ENCODE measurements around the gene ABTB1. TPM values are rescaled to one million over a fixed set of nuclear protein-coding genes. Genes with fewer than 3 reads are reported as not detected.

Gene ABTB1
- total and polyA plus RNA-seq, 9 of the 15 experiments (the other 6 are each of a cell fraction or from before 2014, with no cell fraction given) = 0.04 to 2.3 (median 0.55) TPM; not detected in 1

DNA sequence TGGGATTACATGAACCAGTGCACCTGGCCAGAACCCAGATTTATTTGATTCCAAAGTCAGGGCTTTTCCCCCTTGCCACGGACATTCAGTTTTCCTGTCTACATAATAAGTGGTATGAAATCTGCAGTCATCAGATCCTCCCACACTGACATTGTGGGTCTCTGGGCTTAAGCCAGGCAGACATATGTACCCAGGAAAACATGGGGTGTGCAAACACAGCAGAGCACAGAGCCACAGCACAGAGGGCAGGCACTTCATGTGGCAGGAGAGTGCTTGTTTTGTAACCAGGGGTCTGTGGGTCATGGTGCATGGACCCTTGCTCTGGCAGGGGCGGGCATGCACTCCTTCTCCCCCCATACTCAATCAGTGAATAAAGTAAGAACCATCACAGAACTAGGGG lies 6.1 kb upstream of the ABTB1 start:
- no peaks in the 10 kb centered on the region for H4K20me1 ChIP-seq (replicated peaks; ENCODE audit: control insufficient read depth, insufficient read depth, low read length)
- H3K27ac ChIP-seq (ENCODE audit: extremely low read depth, low read depth, low read length) = no peak overlapping the region
- peaks cover 32% of the 10 kb centered on the region; the same call in 1 of the 3 replicates for H3K36me3 ChIP-seq (ENCODE audit: control insufficient read depth, insufficient read depth, low read length)
- CTCF ChIA-PET (ENCODE audit: low intra/inter-chr PET ratio) = no interaction called here
- no peak overlapping the region for H3K9ac ChIP-seq (ENCODE audit: insufficient read depth in 1 of 2, low read depth in 2 of 2, low read length in 2 of 2)
- 72% methylated on average over 2 of the region's 2 CpGs for WGBS (ENCODE audit: insufficient coverage, low coverage, missing lambda C conversion rate)
- ATAC-seq (no peak), FAIRE-seq (no peak), DNase-seq (ENCODE audit: extremely low read depth in 1 of 4, low spot score in 3 of 4) (no peak)
- H3K9me1 ChIP-seq (ENCODE audit: control insufficient read depth, insufficient read depth, low read length) = no peaks in the 10 kb centered on the region
- no peak for TF ChIP-seq RAD51 (IDR thresholded peaks at IDR 0.05; ENCODE audit: borderline replicate concordance, low read depth)
- no peak for TF ChIP-seq ZNF146 (CRISPR knock-in tag; IDR thresholded peaks at IDR 0.05; ENCODE audit: unreplicated experiment)
- no peak for TF ChIP-seq ZC3H4 (CRISPR knock-in tag; IDR thresholded peaks at IDR 0.05; ENCODE audit: borderline replicate concordance)
- TF ChIP-seq NEUROD1 (IDR thresholded peaks at IDR 0.05; ENCODE audit: borderline replicate concordance, low read depth, low read length, partially characterized antibody) = no peak
- TF ChIP-seq MYC (IDR thresholded peaks at IDR 0.05; ENCODE audit: low read depth, low read length) = no peak
- TF ChIP-seq MYC (CRISPR knock-in tag; IDR thresholded peaks at IDR 0.05; ENCODE audit: borderline replicate concordance, low read depth) = no peak
- TF ChIP-seq, protein P1, sequence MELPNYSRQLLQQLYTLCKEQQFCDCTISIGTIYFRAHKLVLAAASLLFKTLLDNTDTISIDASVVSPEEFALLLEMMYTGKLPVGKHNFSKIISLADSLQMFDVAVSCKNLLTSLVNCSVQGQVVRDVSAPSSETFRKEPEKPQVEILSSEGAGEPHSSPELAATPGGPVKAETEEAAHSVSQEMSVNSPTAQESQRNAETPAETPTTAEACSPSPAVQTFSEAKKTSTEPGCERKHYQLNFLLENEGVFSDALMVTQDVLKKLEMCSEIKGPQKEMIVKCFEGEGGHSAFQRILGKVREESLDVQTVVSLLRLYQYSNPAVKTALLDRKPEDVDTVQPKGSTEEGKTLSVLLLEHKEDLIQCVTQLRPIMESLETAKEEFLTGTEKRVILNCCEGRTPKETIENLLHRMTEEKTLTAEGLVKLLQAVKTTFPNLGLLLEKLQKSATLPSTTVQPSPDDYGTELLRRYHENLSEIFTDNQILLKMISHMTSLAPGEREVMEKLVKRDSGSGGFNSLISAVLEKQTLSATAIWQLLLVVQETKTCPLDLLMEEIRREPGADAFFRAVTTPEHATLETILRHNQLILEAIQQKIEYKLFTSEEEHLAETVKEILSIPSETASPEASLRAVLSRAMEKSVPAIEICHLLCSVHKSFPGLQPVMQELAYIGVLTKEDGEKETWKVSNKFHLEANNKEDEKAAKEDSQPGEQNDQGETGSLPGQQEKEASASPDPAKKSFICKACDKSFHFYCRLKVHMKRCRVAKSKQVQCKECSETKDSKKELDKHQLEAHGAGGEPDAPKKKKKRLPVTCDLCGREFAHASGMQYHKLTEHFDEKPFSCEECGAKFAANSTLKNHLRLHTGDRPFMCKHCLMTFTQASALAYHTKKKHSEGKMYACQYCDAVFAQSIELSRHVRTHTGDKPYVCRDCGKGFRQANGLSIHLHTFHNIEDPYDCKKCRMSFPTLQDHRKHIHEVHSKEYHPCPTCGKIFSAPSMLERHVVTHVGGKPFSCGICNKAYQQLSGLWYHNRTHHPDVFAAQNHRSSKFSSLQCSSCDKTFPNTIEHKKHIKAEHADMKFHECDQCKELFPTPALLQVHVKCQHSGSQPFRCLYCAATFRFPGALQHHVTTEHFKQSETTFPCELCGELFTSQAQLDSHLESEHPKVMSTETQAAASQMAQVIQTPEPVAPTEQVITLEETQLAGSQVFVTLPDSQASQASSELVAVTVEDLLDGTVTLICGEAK (IDR thresholded peaks at IDR 0.05) = no peak
- TF ChIP-seq, protein P1 (CRISPR knock-in tag; IDR thresholded peaks at IDR 0.05) = no peak
- no peak for TF ChIP-seq CBX1 (IDR thresholded peaks at IDR 0.05; ENCODE audit: low read depth)
- no peak for TF ChIP-seq OTX1 (CRISPR knock-in tag; IDR thresholded peaks at IDR 0.05)
- TF ChIP-seq GTF2E2 (tag; IDR thresholded peaks at IDR 0.05) = no peak
- H3K4me2 ChIP-seq (ENCODE audit: insufficient read depth, low read length) = no peak overlapping the region
- peaks cover 0 to 5% of the 10 kb centered on the region in 2 experiments; a peak in 2 of 5 replicates for H3K4me1 ChIP-seq (replicated peaks in 1 of 2; ENCODE audit: control insufficient read depth in 2 of 2, insufficient read depth in 2 of 2, low read length in 2 of 2)
- POLR2A ChIA-PET = no interaction called here
- H3K4me3 ChIP-seq = no peak overlapping the region
- H3K27me3 ChIP-seq (ENCODE audit: control insufficient read depth in 2 of 2, insufficient read depth in 2 of 2, low read length in 2 of 2) = no peaks in the 10 kb centered on the region
- no TSS peak for BruUV-seq (replicated peaks)
- intact Hi-C loops (cut with micrococcal nuclease) = no loop called here
- H3K79me2 ChIP-seq (ENCODE audit: control insufficient read depth, insufficient read depth, low read length) = no peaks in the 10 kb centered on the region
- no peak overlapping the region for H2AFZ ChIP-seq (ENCODE audit: low read depth, low read length)
- in situ Hi-C loops (cut with MboI) = no loop called here
- H3K9me3 ChIP-seq (replicated peaks; ENCODE audit: control insufficient read depth, insufficient read depth, low read depth, low read length) = no peaks in the 10 kb centered on the region

Data from K562 (cell line).